GM18951 (cell line): ENCODE results near the gene SGTA.
A peak's percentile ranks its signal among the peaks of the same experiment; 100 is the strongest.
"Not testable (repeated sequence)": the region's sequence is repeated elsewhere in the genome, so short reads cannot be mapped to it uniquely, and the experiment has no call there.

Experiments used
- POLR2A ChIP-seq: IDR thresholded peaks from 4 replicates; pipeline ENCODE4 v1.6.1; 2011; ENCODE audit warnings: mild to moderate bottlenecking; ENCODE audit not compliant: insufficient read length, insufficient read depth; ENCODE audit errors: extremely low read depth
- in situ Hi-C: fragments of 300-500 bp; cut with MboI; formaldehyde crosslinking; loops from one replicate; pipeline ENCODE4 v1.12.0; 2022; ENCODE audit warnings: low sequenced_read_pairs, mixed read lengths, inconsistent platforms; ENCODE audit not compliant: unreplicated experiment

SGTA gene, protein sequence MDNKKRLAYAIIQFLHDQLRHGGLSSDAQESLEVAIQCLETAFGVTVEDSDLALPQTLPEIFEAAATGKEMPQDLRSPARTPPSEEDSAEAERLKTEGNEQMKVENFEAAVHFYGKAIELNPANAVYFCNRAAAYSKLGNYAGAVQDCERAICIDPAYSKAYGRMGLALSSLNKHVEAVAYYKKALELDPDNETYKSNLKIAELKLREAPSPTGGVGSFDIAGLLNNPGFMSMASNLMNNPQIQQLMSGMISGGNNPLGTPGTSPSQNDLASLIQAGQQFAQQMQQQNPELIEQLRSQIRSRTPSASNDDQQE

DNA sequence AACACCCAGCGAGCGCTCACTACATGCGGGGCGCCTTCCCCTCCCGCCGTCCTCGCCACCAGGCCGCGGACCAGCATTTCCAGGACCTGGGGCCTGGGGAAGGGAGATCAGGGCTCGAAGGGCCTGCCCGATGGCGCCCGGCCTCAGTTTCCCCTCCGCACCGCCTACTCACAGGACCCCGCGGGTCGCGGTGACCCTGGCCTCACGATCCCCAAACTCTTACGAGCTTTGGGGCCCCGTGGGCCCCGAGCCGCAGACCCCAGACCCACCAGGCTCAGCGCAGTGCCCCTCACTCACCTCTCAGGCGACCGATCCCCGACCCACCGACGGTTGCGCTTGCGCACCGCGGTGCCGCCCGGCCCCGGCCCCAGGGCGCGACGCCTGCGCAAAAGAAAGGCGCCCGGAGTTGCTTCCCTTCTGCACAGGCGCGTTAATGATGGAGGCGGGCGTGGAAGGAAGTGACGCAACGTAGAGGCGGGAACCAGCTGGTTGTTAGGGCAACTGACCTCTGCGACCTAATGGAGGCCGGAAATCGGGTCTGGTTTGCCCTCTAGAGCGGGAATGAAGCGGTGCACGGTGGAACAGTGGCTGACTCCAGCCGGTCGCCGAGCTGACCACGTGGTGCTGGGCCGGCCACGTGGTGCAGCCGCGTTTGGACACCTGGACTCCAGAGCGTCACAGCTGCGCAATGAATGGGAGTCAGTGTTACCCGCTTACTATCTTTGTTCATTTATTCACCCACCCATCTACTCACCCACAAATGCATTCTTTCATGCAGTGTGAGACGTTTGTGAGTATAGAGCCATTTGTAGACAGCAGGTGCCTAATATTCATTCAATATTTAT, at the start of gene SGTA:
TSS of gene SGTA (minus strand) at position 338 of the 845 bp plus-strand sequence. CDS start 14,205 bp downstream, outside the sequence.
- TF ChIP-seq POLR2A = peak; percentile 90
- in situ Hi-C loops = no loop called here

DNA sequence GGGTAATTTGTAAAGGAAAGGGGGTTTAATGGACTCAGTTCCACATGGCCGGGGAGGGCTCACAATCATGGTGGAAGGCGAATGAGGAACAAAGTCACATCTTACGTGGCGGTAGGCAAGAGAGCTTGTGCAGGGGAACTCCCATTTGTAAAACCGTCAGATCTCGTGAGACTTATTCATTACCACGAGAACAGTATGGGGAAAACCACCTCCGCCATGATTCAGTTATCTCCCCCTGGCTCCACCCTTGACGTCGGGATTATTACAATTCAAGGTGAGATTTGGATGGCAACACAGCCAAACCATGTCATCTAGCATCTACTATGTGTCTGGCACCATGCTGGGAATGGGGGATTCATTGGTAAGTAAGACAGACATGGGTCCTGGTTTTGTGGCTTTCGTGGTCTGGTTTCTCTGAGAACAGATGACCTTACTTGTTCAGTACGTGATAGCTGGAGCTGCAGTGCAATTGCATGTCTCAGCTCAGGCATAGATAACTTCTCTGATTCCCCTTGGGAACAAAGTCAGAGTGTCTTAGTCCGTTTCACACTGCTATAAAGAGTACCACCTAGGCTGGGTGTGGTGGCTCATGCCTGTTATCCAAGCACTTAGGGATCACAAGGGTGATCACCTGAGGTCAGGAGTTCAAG, 44.9 kb upstream of the SGTA start:
- no peak for TF ChIP-seq POLR2A
- in situ Hi-C loops = no loop called here

DNA sequence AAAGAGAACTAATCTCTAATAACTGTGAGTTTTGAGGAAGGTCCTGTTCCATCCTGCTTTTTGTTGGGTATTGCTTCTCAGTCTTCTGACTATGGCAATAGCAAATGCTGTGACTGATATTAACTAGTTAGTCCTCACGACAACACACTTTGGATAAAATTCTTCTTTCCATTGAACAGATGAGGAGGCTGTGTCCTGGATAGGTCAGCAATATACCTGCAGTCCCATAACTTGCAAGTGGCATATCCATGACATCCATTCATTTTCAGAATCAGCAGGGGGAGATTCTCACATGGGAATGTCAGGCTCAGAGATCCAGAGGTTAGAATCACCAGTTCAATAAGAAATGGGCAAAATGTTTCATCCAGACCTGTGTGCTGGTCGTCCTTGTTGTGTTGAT, 43.9 kb upstream of the SGTA start:
- in situ Hi-C loops = no loop called here
- TF ChIP-seq POLR2A = no peak

DNA sequence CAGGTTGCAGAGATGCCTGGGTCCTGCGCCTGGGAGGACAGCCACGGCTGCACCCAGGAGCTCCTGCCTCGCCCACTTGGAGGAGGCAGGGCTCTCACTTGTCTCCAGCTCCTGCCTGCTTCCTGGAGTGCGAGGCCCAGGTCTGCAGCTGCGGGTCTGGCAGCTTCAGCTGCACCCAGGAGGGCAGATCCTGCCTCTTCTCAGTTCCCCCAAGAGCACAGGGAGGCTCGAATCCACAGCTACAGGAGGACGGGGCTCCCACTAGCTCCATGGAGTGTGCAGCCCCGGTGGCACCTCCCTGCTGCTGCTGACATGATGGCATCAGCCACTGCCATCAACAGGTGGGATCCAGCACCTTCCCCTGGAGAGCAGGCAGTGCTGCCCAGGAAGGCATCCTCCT, 41.1 kb upstream of the SGTA start:
- in situ Hi-C loops = no loop called here
- TF ChIP-seq POLR2A = no peak

DNA sequence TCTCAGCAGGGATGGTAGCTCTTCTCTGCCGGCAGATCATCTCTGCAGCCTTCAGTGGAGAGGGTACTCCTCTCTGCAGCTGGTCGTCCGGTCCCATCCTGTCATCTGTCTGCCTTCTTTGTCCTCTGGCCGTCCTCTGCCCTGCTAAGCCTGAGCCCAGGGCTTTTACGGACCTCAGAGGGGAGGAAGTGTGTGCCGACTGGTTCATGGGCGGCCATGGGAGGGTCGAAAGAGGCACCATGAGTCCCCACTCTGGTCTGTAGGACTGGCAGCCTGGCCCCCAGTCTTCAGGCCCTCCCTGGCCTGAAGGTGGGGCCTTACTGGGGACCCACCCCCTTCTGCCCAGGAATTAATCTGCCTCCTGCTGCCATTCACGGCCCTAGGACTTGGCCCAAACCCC, 40.6 kb upstream of the SGTA start:
- in situ Hi-C loops = no loop called here
- TF ChIP-seq POLR2A = no peak

DNA sequence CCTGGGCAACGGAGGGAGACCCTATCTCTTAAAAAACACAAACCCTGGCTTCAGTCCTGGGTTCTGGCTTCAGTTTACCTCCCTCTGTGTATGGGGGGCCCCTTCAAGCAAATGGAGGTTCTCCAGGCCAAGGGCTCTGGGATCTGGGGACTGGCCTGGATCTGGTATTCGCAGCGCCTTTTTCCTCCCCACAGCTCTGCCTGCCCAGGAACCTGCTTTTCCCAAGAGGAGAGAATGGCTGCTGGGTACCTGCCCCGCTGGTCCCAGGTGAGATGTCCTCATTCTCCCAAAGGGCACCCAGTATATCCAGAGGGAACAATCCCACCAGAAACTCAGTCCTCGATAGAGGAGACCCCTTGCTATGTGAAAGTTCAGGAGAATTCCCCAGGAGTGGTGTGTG, 39.8 kb upstream of the SGTA start:
- in situ Hi-C loops = no loop called here
- no peak for TF ChIP-seq POLR2A

DNA sequence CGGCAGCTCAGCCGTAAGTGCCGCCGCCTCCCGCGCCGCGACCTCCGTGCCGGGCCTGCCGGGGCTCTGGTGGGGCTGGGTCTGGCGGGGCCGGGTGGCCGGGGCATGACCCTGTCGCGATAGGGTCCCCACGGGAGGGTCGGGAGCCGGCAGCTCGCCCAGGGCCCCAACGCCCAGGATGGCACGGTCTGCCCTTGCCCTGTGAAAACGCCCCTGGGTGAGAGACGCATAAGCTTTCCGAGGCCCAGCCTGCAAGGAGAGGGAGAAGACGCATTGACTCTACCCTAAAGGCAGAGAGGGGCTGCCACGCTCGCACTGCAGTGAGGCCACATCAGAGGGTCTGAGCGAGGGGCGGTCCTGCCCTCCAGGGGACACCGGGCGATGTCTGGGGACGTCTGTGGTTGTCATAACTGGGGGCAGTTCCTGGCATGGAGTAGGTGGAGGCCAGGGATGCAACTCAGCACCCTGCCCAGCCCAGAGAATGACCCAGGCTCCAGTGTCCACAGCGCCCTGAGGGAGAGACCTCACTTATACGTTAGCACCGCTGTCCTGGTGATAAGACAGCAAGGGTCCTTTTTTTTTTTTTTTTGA, 37.1 kb upstream of the SGTA start:
- TF ChIP-seq POLR2A = no peak
- in situ Hi-C loops = no loop called here

DNA sequence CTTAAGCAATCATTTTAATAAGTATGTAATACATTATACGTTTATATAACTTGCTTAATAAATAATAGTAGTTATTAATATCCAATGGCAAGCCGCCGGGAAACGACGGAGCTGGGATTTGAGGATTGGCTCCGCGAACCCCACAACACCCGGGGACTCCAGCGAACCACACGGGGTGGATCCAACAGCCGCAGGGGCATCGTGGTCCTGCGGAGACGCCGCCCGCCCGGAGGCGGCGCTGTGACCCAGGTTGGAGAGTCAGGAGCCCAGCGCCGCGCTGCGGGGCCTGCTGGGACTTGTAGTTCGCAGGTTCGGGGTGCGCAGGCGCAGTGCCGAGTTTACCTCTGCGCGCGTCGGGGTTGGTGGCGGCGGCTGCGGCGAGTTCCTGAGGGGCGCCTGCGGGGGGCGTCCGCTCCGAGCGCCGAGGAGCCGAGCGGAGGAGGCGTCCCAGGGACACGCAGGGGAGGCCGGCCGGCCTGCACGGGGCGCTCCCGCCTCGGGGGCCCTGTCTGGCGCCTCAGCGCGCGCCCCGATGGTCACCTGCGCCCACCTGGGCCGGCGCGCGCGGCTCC, 36.6 kb upstream of the SGTA start, which contains the start of gene ZNF554:
TSS of gene ZNF554 (plus strand) at position 329 of the 572 bp plus-strand sequence. CDS start at position 533, 204 bp downstream.
- in situ Hi-C loops = no loop called here

DNA sequence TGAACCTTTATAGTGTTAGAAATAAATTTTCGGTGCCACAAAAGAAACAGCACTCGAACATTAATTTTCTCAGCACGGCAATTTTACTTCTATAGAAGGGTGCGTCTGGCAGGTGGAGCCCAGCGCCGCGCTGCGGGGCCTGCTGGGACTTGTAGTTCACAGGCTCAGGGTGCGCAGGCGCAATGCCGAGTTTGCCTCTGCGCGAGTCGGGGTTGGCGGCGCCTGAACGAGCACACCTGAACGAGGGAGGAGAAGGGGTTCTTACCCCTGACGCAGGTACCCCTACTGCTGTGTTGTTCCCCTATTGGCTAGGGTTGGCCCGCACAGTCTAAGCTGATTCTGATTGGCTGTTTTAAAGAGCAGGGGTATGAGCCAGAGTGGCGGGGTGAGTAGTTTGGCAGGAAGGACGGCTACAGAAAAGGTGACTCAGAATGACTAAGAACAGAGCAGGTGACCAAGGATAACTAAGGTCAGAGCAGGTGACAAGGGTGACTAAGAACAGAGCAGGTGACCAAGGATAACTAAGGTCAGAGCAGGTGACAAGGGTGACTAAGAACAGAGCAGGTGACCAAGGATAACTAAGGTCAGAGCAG, 34.3 kb upstream of the SGTA start:
- in situ Hi-C loops = not testable (repeated sequence)

More for the DNA sequence above, 36.6 kb upstream of the SGTA start, which contains the start of gene ZNF554:
- peak; percentile 60 for TF ChIP-seq POLR2A

DNA sequence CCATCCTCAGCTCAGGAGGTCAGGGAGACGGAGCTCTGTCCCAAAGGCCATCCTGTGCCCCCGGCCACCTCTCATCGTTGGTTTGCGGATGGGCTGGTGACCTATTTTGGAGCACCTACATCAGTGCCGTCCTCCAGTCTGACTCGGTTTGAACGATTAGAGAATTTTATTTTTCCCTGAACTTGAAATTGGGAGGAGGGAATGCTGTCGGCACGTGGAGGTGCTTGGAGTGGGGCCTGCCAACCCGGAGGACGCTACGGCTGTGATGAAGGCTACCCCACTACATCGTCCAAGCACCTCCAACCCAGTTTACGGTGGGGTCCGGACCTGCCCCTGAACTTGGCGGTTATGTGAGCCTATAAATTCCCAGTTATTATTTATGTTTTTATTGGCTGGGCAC, 33.6 kb upstream of the SGTA start:
- in situ Hi-C loops = no loop called here
- TF ChIP-seq POLR2A = no peak

DNA sequence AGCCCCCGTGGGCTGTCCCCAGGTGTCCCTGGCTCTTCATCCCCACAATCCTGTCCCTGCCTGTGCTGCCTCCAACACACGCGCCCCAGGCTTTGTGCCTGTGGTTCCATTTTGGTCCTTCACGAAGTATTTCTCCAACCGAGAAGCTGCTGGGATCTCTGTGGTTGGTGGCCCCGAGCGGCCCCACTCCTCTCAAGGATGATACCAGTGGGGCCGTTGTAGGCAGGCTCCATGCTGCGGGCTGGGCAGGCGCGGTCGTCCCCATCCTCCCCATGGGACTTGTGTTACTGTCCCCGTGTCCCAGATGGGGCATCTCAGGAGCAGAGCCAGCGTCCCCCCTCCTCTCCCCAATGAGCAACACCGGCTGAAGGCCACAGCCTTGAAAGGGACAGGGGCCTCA, 32.9 kb upstream of the SGTA start:
- in situ Hi-C loops = no loop called here
- TF ChIP-seq POLR2A = no peak

DNA sequence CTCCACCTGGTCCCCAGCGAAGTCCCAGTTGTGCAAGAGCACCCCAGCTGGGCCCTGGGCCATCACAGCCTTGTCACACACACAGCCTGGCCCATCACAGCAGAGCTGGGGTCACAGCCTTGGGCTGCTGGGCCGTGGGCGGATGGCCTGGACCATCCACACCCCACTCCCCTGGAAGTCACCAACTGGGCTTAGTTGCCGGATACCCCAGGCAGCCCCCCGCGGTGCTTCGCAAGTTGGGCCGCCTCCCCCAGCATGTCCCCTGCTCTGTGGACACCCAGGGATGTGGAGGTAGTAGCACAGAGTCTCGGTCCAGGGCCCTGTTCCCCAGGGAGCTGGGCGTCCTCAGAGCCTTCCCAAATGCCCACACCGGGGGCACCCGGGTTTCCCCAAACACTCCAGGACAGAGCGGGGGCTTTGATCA, 32.1 kb upstream of the SGTA start:
- no peak for TF ChIP-seq POLR2A
- in situ Hi-C loops = no loop called here
